K562 (cell line): Measurements from ENCODE around the gene PGAP3. TPM values are rescaled to one million over a fixed set of nuclear protein-coding genes. Genes with fewer than 3 reads are reported as not detected.

Experiments used
- ARID1B ChIP-seq: fragments of 450-650 bp; IDR thresholded peaks from 2 replicates; pipeline ENCODE4 v1.6.1; 2016; ENCODE audit warnings: antibody characterized with exemption, mild to moderate bottlenecking, inconsistent platforms
- ARID4B ChIP-seq: sonication (generic); formaldehyde crosslinking; IDR thresholded peaks from 2 replicates; pipeline ENCODE4 v1.8.0; 2022; ENCODE audit warnings: mild to moderate bottlenecking, missing genetic modification reagents
- NRF1 ChIP-seq, 2 experiments: fragments of 450-650 bp; IDR thresholded peaks in 1 of 2; conservative IDR thresholded peaks in 1 of 2; 2 replicates each; pipeline ENCODE4 v1.6.1; 2014; ENCODE audit warnings: mild to moderate bottlenecking in 2 of 2
- NUFIP1 ChIP-seq: fragments of 450-650 bp; IDR thresholded peaks from 2 replicates; pipeline ENCODE4 v1.6.1; 2018; ENCODE audit not compliant: partially characterized antibody
- RBBP5 ChIP-seq: fragments of 200-600 bp; sonication (generic); IDR thresholded peaks from 2 replicates; pipeline ENCODE4 v1.6.1; 2012; ENCODE audit warnings: borderline replicate concordance, mild to moderate bottlenecking, low read length, control low read depth, inconsistent platforms; ENCODE audit not compliant: insufficient read depth, poor library complexity, severe bottlenecking
- SREBF1 ChIP-seq: fragments of 150-350 bp; IDR thresholded peaks from 2 replicates; pipeline ENCODE4 v1.6.1; 2014; ENCODE audit warnings: antibody characterized with exemption, low read depth, low read length, borderline replicate concordance
- TFE3 ChIP-seq: fragments of 450-650 bp; formaldehyde crosslinking; IDR thresholded peaks from 2 replicates; pipeline ENCODE4 v1.4.0; 2020; ENCODE audit warnings: mild to moderate bottlenecking, mixed read lengths
- ZNF232 ChIP-seq: sonication (generic); formaldehyde crosslinking; IDR thresholded peaks from 2 replicates; pipeline ENCODE4 v1.8.0; 2022; ENCODE audit warnings: mild to moderate bottlenecking, missing genetic modification reagents
- ZNF274 ChIP-seq: IDR thresholded peaks from 2 replicates; pipeline ENCODE4 v1.6.1; 2011; ENCODE audit warnings: low read depth, mild to moderate bottlenecking, low read length, moderate library complexity, borderline replicate concordance
- ZNF707 ChIP-seq: fragments of 250-450 bp; sonication (Bioruptor Pico); conservative IDR thresholded peaks from 2 replicates; pipeline ENCODE4 v1.8.0; 2022; ENCODE audit warnings: inconsistent platforms, mild to moderate bottlenecking, moderate library complexity
- ZNF764 ChIP-seq: fragments of 250-450 bp; sonication (Bioruptor Pico); IDR thresholded peaks from 2 replicates; pipeline ENCODE4 v1.4.0; 2020; ENCODE audit warnings: low read depth, mild to moderate bottlenecking, moderate library complexity
- polyA plus RNA-seq, 8 experiments: library from polyadenylated mRNA; depleted of rRNA in 4 of 8; stranded (reverse) in 5 of 8; unstranded in 3 of 8; fragments of >200 nt; fragmentation: Nextera tagmentation in 2 of 8; fragmentation: Illumina TruSeq in 1 of 8; extraction: Ambion mirVana in 2 of 8; extraction: Trizol in 1 of 8; gene quantifications; 2 replicates each; pipeline versions ENCODE4 v1.2.1 to v1.2.3, GENCODE V29; 2011 to 2014; ENCODE audit warnings: inconsistent platforms in 1 of 8, missing spikeins in 1 of 8
- total RNA-seq, 7 experiments: library from RNA; depleted of rRNA in 6 of 7; stranded (reverse); fragments of >200 nt in 6 of 7; fragmentation: Illumina TruSeq in 2 of 7; extraction: Trizol in 2 of 7; gene quantifications; 2 replicates each; pipeline versions ENCODE4 v1.2.1 to v1.2.3, GENCODE V29; 2011 to 2021; ENCODE audit warnings: low replicate concordance in 1 of 7
- TF ChIP-seq, protein P1 (sequence below): sonication (generic); formaldehyde crosslinking; IDR thresholded peaks from 2 replicates; pipeline ENCODE4 v1.8.1; 2023; ENCODE audit warnings: mild to moderate bottlenecking, missing genetic modification reagents
- TF ChIP-seq, protein P2 (sequence below), 2 experiments: IDR thresholded peaks; 2 replicates each; pipeline ENCODE4 v1.6.1; 2012; ENCODE audit warnings: improper control_type of control experiment in 2 of 2, low read depth in 2 of 2, low read length in 2 of 2, borderline replicate concordance in 1 of 2

Gene PGAP3
- total and polyA plus RNA-seq, 9 of the 15 experiments (the other 6 are each of a cell fraction or from before 2014, with no cell fraction given): 0.38 to 9.4 (median 4.5) TPM

DNA sequence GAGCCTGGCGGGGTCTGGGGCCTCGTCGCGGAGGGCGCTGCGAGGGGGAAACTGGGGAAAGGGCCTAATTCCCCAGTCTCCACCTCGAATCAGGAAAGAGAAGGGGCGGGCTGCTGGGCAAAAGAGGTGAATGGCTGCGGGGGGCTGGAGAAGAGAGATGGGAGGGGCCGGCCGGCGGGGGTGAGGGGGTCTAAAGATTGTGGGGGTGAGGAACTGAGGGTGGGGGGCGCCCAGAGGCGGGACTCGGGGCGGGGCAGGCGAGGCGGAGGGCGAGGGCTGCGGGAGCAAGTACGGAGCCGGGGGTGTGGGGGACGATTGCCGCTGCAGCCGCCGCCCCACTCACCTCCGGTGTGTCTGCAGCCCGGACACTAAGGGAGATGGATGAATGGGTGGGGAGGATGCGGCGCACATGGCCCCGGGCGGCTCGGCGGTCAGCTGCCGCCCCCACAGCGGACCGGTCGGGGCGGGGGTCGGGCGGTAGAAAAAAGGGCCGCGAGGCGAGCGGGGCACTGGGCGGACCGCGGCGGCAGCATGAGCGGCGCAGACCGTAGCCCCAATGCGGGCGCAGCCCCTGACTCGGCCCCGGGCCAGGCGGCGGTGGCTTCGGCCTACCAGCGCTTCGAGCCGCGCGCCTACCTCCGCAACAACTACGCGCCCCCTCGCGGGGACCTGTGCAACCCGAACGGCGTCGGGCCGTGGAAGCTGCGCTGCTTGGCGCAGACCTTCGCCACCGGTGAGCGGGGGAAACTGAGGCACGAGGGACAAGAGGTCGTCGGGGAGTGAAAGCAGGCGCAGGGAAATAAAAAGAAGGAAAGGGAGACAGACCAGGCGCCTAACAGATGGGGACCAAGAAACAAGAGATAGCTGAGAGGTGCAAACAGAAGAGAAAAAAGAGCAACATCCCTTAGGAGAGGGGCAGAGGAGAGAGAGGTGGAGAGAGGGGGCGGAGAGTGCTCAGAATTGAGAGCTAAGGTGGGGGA lies 19.6 kb downstream of the PGAP3 start, which contains the start of gene PNMT (continued):
- no peak for TF ChIP-seq TFE3 (CRISPR knock-in tag)
- TF ChIP-seq, protein P1, sequence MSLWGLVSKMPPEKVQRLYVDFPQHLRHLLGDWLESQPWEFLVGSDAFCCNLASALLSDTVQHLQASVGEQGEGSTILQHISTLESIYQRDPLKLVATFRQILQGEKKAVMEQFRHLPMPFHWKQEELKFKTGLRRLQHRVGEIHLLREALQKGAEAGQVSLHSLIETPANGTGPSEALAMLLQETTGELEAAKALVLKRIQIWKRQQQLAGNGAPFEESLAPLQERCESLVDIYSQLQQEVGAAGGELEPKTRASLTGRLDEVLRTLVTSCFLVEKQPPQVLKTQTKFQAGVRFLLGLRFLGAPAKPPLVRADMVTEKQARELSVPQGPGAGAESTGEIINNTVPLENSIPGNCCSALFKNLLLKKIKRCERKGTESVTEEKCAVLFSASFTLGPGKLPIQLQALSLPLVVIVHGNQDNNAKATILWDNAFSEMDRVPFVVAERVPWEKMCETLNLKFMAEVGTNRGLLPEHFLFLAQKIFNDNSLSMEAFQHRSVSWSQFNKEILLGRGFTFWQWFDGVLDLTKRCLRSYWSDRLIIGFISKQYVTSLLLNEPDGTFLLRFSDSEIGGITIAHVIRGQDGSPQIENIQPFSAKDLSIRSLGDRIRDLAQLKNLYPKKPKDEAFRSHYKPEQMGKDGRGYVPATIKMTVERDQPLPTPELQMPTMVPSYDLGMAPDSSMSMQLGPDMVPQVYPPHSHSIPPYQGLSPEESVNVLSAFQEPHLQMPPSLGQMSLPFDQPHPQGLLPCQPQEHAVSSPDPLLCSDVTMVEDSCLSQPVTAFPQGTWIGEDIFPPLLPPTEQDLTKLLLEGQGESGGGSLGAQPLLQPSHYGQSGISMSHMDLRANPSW (CRISPR knock-in tag): 0 out of 2 replicates have a peak, but pooled peaks have one; percentile 65
- peak; percentile 50 for TF ChIP-seq RBBP5
- TF ChIP-seq SREBF1: no peak
- 0 out of 2 replicates have a peak, but pooled peaks have one; percentile 10 for TF ChIP-seq ARID1B
- TF ChIP-seq ZNF707 (CRISPR knock-in tag): no peak
- TF ChIP-seq ZNF232 (CRISPR knock-in tag): no peak
- TF ChIP-seq NUFIP1: no peak
- no peak for TF ChIP-seq ZNF764 (CRISPR knock-in tag)
- TF ChIP-seq ZNF274: no peak
- TF ChIP-seq, protein P2, sequence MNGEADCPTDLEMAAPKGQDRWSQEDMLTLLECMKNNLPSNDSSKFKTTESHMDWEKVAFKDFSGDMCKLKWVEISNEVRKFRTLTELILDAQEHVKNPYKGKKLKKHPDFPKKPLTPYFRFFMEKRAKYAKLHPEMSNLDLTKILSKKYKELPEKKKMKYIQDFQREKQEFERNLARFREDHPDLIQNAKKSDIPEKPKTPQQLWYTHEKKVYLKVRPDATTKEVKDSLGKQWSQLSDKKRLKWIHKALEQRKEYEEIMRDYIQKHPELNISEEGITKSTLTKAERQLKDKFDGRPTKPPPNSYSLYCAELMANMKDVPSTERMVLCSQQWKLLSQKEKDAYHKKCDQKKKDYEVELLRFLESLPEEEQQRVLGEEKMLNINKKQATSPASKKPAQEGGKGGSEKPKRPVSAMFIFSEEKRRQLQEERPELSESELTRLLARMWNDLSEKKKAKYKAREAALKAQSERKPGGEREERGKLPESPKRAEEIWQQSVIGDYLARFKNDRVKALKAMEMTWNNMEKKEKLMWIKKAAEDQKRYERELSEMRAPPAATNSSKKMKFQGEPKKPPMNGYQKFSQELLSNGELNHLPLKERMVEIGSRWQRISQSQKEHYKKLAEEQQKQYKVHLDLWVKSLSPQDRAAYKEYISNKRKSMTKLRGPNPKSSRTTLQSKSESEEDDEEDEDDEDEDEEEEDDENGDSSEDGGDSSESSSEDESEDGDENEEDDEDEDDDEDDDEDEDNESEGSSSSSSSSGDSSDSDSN (IDR thresholded peaks at IDR 0.05; ENCODE audit: borderline replicate concordance in 1 of 2, low read depth in 2 of 2, low read length in 2 of 2): peak; percentile 98 to 99
- TF ChIP-seq NRF1 (conservative IDR thresholded peaks at IDR 0.05 in 1 of 2, IDR thresholded peaks at IDR 0.05 in 1 of 2): peak; percentile 65 to 70
- 0 out of 2 replicates have a peak, but pooled peaks have one; percentile 37 for TF ChIP-seq ARID4B (CRISPR knock-in tag)
